Liver (tissue), 9 donors: ENCODE data around the gene EDC3. TPM values are rescaled to one million over a fixed set of nuclear protein-coding genes. Genes with fewer than 3 reads are reported as not detected.

Source experiments
- DNase-seq: peaks from one replicate; pipeline ENCODE4 v3.0.0-alpha.2; 2017; ENCODE audit warnings: low spot score
- H3K27ac ChIP-seq, 2 donors: one replicate each; pipeline ENCODE4 v1.7.0; 2013; ENCODE audit warnings: inconsistent platforms in 2 of 2, low read length in 2 of 2, control low read depth in 1 of 2, low read depth in 1 of 2, mild to moderate bottlenecking in 1 of 2
- H3K27me3 ChIP-seq, 4 donors: one replicate each; pipeline versions ENCODE4 v1.6.1 to v1.7.0; 2013; ENCODE audit warnings: low read length in 3 of 4, inconsistent platforms in 1 of 4, mild to moderate bottlenecking in 1 of 4, moderate library complexity in 1 of 4; ENCODE audit not compliant: control insufficient read depth in 4 of 4, insufficient read depth in 4 of 4
- H3K36me3 ChIP-seq, 4 donors: one replicate each; pipeline versions ENCODE4 v1.6.1 to v1.7.0; 2013; ENCODE audit warnings: low read length in 3 of 4, mild to moderate bottlenecking in 3 of 4, low read depth in 1 of 4, moderate library complexity in 1 of 4; ENCODE audit not compliant: control insufficient read depth in 4 of 4, insufficient read depth in 3 of 4
- H3K4me1 ChIP-seq, 4 donors: one replicate each; pipeline versions ENCODE4 v1.6.1 to v1.7.0; 2013; ENCODE audit warnings: low read length in 3 of 4, mild to moderate bottlenecking in 3 of 4, moderate library complexity in 1 of 4; ENCODE audit not compliant: control insufficient read depth in 4 of 4, insufficient read depth in 4 of 4
- H3K4me3 ChIP-seq, 3 donors: one replicate each; pipeline versions ENCODE4 v1.6.1 to v1.7.0; 2013; ENCODE audit warnings: low read length in 3 of 3, control low read depth in 1 of 3, low read depth in 1 of 3, mild to moderate bottlenecking in 1 of 3
- H3K9ac ChIP-seq, 2 donors: one replicate each; pipeline ENCODE4 v1.7.0; 2013; ENCODE audit warnings: low read length in 2 of 2, mild to moderate bottlenecking in 2 of 2, moderate library complexity in 2 of 2, control low read depth in 1 of 2, low read depth in 1 of 2
- H3K9me3 ChIP-seq, 4 donors: one replicate each; pipeline versions ENCODE4 v1.6.1 to v1.7.0; 2013; ENCODE audit warnings: low read length in 3 of 4; ENCODE audit not compliant: control insufficient read depth in 4 of 4
- ATF3 ChIP-seq: IDR thresholded peaks from 2 replicates; pipeline ENCODE4 v1.6.1; 2016; ENCODE audit warnings: antibody characterized with exemption
- CTCF ChIP-seq: fragments of 150-350 bp; IDR thresholded peaks from 2 replicates; pipeline ENCODE4 v1.5.1; 2017; ENCODE audit warnings: improper control_type of control experiment, low read depth, low read length; ENCODE audit not compliant: missing input control
- EGR1 ChIP-seq, 2 donors: IDR thresholded peaks; 2 replicates each; pipeline ENCODE4 v1.6.1; 2016 to 2018; ENCODE audit warnings: antibody characterized with exemption in 2 of 2, low read depth in 2 of 2
- FOXA1 ChIP-seq: IDR thresholded peaks from 2 replicates; pipeline ENCODE4 v1.6.1; 2016; ENCODE audit warnings: antibody characterized with exemption
- FOXA2 ChIP-seq: IDR thresholded peaks from 2 replicates; pipeline ENCODE4 v1.6.1; 2016; ENCODE audit warnings: antibody characterized with exemption
- GABPA ChIP-seq, 2 donors: IDR thresholded peaks in 1 of 2; conservative IDR thresholded peaks in 1 of 2; 2 replicates each; pipeline ENCODE4 v1.6.1; 2016; ENCODE audit warnings: antibody characterized with exemption in 2 of 2, mild to moderate bottlenecking in 1 of 2, moderate library complexity in 1 of 2
- HNF4A ChIP-seq, 2 donors: conservative IDR thresholded peaks; 2 replicates each; pipeline ENCODE4 v1.6.1; 2016; ENCODE audit warnings: antibody characterized with exemption in 2 of 2, mild to moderate bottlenecking in 2 of 2
- HNF4G ChIP-seq: IDR thresholded peaks from 2 replicates; pipeline ENCODE4 v1.6.1; 2016; ENCODE audit warnings: antibody characterized with exemption
- JUND ChIP-seq, 2 donors: IDR thresholded peaks; 2 replicates each; pipeline ENCODE4 v1.6.1; 2016; ENCODE audit warnings: antibody characterized with exemption in 2 of 2
- MAX ChIP-seq: IDR thresholded peaks from 2 replicates; pipeline ENCODE4 v1.6.1; 2016; ENCODE audit warnings: antibody characterized with exemption
- NR2F2 ChIP-seq: IDR thresholded peaks from 2 replicates; pipeline ENCODE4 v1.6.1; 2016; ENCODE audit warnings: antibody characterized with exemption
- RAD21 ChIP-seq, 2 donors: IDR thresholded peaks; 2 replicates each; pipeline ENCODE4 v1.6.1; 2016; ENCODE audit warnings: antibody characterized with exemption in 2 of 2, mild to moderate bottlenecking in 2 of 2
- REST ChIP-seq: IDR thresholded peaks from 2 replicates; pipeline ENCODE4 v1.6.1; 2016; ENCODE audit warnings: antibody characterized with exemption, mild to moderate bottlenecking
- RXRA ChIP-seq, 2 donors: IDR thresholded peaks; 2 replicates each; pipeline ENCODE4 v1.6.1; 2017 to 2018; ENCODE audit warnings: antibody characterized with exemption in 2 of 2, mild to moderate bottlenecking in 1 of 2
- SP1 ChIP-seq: IDR thresholded peaks from 2 replicates; pipeline ENCODE4 v1.6.1; 2018; ENCODE audit warnings: antibody characterized with exemption, mild to moderate bottlenecking
- TAF1 ChIP-seq: conservative IDR thresholded peaks from 2 replicates; pipeline ENCODE4 v1.6.1; 2016; ENCODE audit warnings: antibody characterized with exemption, mild to moderate bottlenecking
- YY1 ChIP-seq: IDR thresholded peaks from 2 replicates; pipeline ENCODE4 v1.6.1; 2016; ENCODE audit warnings: antibody characterized with exemption, mild to moderate bottlenecking
- ZBTB33 ChIP-seq: IDR thresholded peaks from 2 replicates; pipeline ENCODE4 v1.6.1; 2016; ENCODE audit warnings: antibody characterized with exemption
- WGBS: extraction: QIAGEN DNeasy Blood & Tissue Kit; methylation state at CpG from one replicate; pipeline ENCODE4 v1.1.7; 2013; 5-methylcytosine and 5-hydroxymethylcytosine counted together
- polyA plus RNA-seq, 2 donors: library from polyadenylated mRNA; stranded (reverse) in 1 of 2; unstranded in 1 of 2; fragments of 200-250 nt in 1 of 2; fragments of >200 nt in 1 of 2; fragmentation: Nextera tagmentation in 1 of 2; extraction: Ambion mirVana in 1 of 2; gene quantifications; one replicate each; pipeline versions ENCODE4 v1.2.1 to v1.2.3, GENCODE V29; 2013 to 2015
- total RNA-seq, 2 donors: library from RNA; depleted of rRNA; stranded (reverse); fragments of >200 nt; gene quantifications; one replicate each; pipeline ENCODE4 v1.2.3, GENCODE V29; 2014
- donor health status: healthy.
- donor health status: healthy.
- donor health status: healthy.
- donor health status: healthy.
- donor health status: healthy.

Gene EDC3
- total and polyA plus RNA-seq, 4 donors: 5.8 to 9.5 (median 7.4) TPM

GRCh38 chr15:74625693-74626092, 70.1 kb downstream of the EDC3 start:
- no peaks in the 10 kb centered on the region for H3K9me3 ChIP-seq
- H3K27me3 ChIP-seq: no peaks in the 10 kb centered on the region
- peaks cover 0 to 10% (median 7%) of the 10 kb centered on the region in 4 donors for H3K4me1 ChIP-seq
- no peak overlapping the region for H3K4me3 ChIP-seq
- TF ChIP-seq YY1: no peak
- TF ChIP-seq MAX: no peak
- no peak for TF ChIP-seq ATF3
- TF ChIP-seq JUND (IDR thresholded peaks at IDR 0.05): no peak
- TF ChIP-seq FOXA1: no peak
- TF ChIP-seq RXRA (IDR thresholded peaks at IDR 0.05): no peak
- TF ChIP-seq RAD21 (IDR thresholded peaks at IDR 0.05): no peak
- TF ChIP-seq ZBTB33: no peak
- no peak for TF ChIP-seq FOXA2
- no peak for TF ChIP-seq EGR1 (IDR thresholded peaks at IDR 0.05; ENCODE audit: low read depth in 2 of 2)
- TF ChIP-seq SP1: no peak
- peaks cover 41 to 93% (median 78%) of the 10 kb centered on the region in 4 donors for H3K36me3 ChIP-seq
- WGBS: 92% methylated on average over 6 of the region's 6 CpGs
- no peak for DNase-seq
- no peak overlapping the region for H3K27ac ChIP-seq
- H3K9ac ChIP-seq: no peak overlapping the region

- peaks cover 0 to 20% (median 15%) of the 10 kb centered on the region in 4 donors for H3K4me1 ChIP-seq
- no peak overlapping the region for H3K27ac ChIP-seq
- H3K36me3 ChIP-seq: peaks cover 44 to 95% (median 81%) of the 10 kb centered on the region in 4 donors
- DNase-seq: no peak
- H3K27me3 ChIP-seq: no peaks in the 10 kb centered on the region
- TF ChIP-seq MAX: no peak
- TF ChIP-seq TAF1: no peak
- TF ChIP-seq JUND (IDR thresholded peaks at IDR 0.05): no peak
- TF ChIP-seq YY1: no peak
- TF ChIP-seq RAD21 (IDR thresholded peaks at IDR 0.05): no peak
- TF ChIP-seq EGR1 (IDR thresholded peaks at IDR 0.05; ENCODE audit: low read depth in 2 of 2): no peak
- TF ChIP-seq SP1: no peak
- no peak for TF ChIP-seq RXRA (IDR thresholded peaks at IDR 0.05)
- no peak for TF ChIP-seq FOXA1
- TF ChIP-seq REST: no peak
- TF ChIP-seq ATF3: no peak
- TF ChIP-seq CTCF: no peak
- TF ChIP-seq ZBTB33: no peak
- no peak for TF ChIP-seq HNF4G
- no peak for TF ChIP-seq FOXA2
- TF ChIP-seq HNF4A (conservative IDR thresholded peaks at IDR 0.05): no peak
- no peak for TF ChIP-seq NR2F2
- TF ChIP-seq GABPA (IDR thresholded peaks at IDR 0.05 in 1 of 2, conservative IDR thresholded peaks at IDR 0.05 in 1 of 2): no peak
- WGBS: 90% methylated on average over 7 of the region's 7 CpGs
- H3K9ac ChIP-seq: no peak overlapping the region
- no peak overlapping the region for H3K4me3 ChIP-seq
- no peaks in the 10 kb centered on the region for H3K9me3 ChIP-seq
Measured at GRCh38 chr15:74624020-74624602, 71.7 kb downstream of the EDC3 start.
